G401 (cell line): ENCODE data around the gene FUT1. TPM values are rescaled to one million over a fixed set of nuclear protein-coding genes. Genes with fewer than 3 reads are reported as not detected.
A peak's percentile ranks its signal among the peaks of the same experiment; 100 is the strongest.
"Not testable (repeated sequence)": the region's sequence is repeated elsewhere in the genome, so short reads cannot be mapped to it uniquely, and the experiment has no call there.

Experiments used
- DNase-seq: peaks from one replicate; pipeline ENCODE4 v3.0.0-alpha.2; 2015; ENCODE audit warnings: low spot score
- in situ Hi-C: cut with HindIII; loops from 2 replicates; pipeline ENCODE4 v1.10.0; 2016; ENCODE audit warnings: low sequenced_read_pairs, mixed read lengths
- total RNA-seq: library from RNA; depleted of rRNA; stranded (reverse); fragments of >200 nt; shearing (Covaris generic); gene quantifications from 2 replicates; pipeline ENCODE4 v1.2.3, GENCODE V29; 2014

Gene FUT1
- total RNA-seq, 1 experiment from 2014 or later, result not detected

DNA sequence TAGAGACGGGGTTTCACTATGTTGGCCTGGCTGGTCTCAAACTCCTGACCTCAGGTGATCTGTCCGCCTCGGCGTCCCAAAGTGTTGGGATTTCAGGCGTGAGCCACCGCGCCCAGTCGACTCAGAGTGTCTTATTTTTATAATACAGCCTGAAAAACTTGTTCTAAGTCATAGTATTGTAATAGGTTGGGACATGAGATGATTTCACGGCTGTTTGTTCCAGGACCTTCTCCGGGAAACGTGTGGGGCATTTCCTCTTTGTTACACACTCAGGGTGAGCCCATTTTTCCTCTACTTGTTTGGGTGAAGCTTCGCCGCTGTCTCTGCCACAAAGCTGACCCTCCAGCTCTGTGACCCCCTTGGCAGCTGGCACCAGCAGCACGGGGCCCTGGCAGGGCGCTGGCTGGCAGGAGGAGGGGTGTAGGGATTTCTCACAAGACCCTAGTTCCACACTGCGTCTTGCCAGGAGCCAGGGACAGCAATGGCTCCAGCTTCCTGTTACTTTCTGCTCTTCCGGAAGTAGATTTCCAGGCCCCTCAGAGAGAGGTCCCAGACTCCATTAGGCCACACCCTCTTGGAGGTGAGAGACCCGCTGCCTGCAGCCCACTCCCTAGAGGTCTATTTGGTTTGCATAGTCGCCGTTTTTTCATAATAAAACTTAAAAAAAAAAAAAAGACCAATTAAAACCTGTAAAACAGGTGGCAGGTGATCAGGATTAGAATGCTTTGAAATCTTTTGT, 18.5 kb upstream of the FUT1 start:
- no peak for DNase-seq
- in situ Hi-C loops, result no loop called here

DNA sequence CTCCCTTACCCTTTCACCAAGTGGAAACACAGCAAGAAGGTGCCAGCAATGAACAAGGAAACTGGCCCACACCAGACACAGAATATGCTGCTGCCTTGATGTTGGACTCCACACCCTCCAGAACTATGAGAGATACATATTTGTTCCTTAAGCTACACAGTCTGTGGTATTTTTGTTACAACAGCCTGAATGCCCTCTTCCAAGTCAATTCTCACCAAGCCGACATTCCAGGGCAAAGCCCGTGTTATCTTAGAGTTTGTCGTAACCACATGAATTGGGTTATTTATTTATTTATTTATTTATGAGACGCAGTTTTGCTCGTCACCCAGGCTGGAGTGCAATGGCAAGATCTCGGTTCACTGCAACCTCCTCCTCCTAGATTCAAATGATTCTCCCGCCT, 17.8 kb upstream of the FUT1 start:
- DNase-seq, result no peak
- in situ Hi-C loops, result no loop called here

DNA sequence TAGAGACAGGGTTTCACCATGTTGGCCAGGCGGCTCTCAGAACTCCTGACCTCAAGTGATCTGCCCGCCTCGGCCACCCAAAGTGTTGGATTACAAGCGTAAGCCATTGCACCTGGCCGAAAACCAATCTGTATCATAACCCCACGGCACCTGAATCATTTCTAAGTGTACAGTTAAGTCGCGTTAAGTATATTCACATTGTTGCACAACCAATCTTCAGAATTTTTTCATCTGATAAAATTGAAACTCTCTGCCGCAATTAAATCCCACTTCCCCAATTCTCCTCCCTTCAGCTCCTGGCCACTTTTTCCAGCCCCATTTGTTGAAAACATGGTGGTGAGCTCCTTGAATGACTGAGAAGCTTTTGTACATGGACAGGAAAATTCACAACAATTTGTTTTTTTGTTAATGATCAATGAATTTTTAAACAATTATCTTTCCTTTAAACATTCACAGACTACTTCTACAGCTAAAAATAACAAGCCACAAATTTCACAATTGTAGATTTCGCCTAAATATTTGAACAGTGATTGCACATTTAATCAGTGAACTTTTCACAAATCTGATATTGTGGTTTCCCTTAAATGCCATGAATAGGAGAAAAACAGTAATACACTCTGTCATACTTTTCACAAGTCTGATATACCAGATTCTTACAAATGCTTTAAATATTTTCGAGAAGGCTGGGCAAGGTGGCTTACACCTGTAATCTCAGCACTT, 16.7 kb upstream of the FUT1 start:
- in situ Hi-C loops, result no loop called here
- no peak for DNase-seq

DNA sequence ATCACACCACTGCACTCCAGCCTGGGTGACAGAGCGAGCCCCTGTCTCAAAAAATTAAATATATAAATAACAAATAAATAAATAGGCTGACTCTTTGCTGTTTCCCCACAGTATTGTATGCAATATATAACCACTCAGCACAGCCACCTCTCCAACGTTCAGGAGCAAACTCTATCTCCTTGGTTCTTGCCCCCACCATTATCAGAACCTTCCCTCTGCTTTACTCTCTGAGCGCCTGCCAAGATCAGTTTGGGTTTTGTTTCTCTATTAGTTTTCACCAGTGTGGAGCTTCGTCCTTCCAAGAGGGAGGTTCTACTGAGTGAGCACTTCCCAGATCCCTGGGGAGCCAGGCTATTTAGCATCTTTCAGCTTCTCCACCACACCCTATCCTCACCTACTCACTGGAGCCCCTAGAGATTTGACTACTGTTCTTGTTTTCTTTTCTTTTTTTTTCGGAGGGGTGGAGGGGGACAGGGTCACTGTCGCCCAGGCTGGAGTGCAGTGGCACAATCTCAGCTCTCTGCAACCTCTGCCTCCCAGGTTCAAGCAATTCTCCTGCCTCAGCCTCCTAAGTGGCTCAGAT, 15.8 kb upstream of the FUT1 start:
- in situ Hi-C loops, DNase-seq: not testable (repeated sequence)

DNA sequence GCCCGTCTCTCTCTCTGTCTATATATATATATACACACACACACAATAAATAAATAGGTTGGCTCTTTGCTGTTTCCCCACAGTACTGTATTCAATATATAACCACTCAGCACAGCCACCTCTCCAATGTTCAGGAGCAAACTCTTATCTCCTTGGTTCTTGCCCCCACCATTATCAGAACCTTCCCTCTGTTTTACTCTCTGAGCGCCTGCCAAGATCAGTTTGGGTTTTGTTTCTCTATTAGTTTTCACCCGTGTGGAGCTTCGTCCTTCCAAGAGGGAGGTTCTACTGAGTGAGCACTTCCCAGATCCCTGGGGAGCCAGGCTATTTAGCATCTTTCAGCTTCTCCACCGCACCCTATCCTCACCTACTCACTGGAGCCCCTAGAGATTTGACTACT, 13.4 kb upstream of the FUT1 start:
- in situ Hi-C loops, DNase-seq: not testable (repeated sequence)

DNA sequence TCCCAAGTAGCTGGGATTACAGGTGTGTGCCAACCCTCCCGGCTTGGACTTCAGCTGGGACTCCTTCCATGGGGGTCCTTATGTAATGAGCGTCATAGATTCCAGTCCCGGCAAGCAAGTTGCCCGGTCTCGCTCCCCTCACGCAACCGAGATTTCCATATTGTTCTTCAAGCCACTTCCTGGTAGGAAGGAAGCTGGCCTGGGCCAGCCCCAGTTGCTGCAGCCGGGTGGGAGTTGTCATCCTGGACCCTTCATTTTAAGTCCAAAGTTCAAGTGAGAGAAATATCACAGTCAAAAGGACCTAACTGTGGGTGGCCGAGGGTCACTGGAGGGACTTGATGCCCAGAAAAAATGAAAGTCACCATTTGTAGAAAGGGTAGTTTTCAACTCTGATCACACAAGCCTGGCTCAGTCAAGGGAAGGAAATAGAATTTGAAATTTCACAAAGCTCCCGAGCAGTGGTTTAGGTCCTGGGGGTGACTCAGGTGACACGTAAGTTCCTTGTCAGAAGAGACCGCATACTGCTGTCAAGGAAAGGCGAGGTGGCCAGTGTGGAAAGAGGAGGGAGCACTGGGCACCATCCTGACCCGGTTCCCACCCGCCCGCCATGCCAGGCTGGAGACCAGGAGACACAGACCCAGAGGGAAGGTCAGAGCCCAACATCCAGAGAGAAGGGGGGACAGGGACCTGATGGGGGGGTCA, 8.2 kb upstream of the FUT1 start:
- no peak for DNase-seq
- in situ Hi-C loops, result no loop called here

DNA sequence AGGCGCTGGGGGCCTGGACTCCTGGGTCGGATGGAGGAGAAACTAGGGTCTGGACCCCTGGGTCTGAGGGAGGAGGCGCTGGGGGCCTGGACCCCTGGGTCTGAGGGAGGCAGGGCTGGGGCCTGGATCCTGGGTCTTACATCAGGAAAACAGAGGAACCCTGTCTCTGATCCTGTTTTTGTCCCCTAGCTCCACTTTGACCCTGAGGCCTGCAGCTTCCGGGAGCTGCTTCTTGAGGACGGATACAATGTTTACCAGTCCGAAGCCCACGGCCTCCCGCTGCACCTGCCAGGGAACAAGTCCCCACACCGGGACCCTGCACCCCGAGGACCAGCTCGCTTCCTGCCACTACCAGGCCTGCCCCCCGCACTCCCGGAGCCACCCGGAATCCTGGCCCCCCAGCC, 5.3 kb upstream of the FUT1 start:
- DNase-seq, result no peak
- in situ Hi-C loops, result no loop called here

DNA sequence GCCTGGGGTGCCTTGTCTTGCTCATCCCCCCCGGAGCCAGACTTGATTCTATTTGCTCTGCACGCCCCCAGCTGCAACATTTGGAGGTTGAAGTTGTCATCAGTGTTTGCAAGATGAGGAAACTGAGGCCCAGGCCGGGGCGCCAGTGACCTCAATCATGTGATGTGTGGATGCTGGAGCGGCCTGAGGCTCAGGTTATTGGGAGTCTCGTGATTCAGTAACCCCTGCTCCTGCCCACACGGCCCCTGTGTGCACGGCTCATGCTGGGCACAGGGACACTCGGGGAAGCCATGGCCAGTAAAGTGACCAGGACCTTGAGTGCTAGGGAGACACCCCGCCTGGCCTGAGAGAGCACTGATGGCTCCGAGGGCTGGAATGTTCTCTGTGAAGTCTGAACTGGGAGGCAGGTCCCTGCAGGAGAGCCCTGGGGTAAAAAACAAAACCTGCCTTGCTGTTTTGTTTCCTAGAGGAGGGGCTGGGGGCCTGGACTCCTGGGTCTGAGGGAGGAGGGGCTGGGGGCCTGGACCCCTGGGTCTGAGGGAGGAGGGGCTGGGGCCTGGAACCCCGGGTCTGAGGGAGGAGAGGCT, 4.7 kb upstream of the FUT1 start:
- no peak for DNase-seq

DNA sequence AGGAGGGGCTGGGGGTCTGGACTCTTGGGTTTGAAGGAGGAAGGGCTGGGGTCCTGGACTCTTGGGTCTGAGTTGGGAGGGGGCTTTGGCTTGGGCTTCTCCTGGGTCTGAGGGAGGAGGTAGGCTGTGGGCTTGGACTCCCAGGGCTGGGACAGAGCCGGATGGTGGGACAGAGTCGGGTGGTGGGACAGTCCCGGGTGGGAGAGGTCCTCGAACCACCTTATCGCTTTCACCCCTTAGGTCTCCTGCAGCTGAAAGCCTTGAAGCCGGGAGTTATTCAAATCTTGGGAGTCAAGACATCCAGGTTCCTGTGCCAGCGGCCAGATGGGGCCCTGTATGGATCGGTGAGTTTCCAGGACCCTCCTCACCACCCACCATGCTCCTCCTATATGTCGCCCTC, 4.2 kb upstream of the FUT1 start:
- DNase-seq, result no peak
- in situ Hi-C loops, result no loop called here

More for the DNA sequence above, 4.7 kb upstream of the FUT1 start:
- in situ Hi-C loops, result no loop called here

DNA sequence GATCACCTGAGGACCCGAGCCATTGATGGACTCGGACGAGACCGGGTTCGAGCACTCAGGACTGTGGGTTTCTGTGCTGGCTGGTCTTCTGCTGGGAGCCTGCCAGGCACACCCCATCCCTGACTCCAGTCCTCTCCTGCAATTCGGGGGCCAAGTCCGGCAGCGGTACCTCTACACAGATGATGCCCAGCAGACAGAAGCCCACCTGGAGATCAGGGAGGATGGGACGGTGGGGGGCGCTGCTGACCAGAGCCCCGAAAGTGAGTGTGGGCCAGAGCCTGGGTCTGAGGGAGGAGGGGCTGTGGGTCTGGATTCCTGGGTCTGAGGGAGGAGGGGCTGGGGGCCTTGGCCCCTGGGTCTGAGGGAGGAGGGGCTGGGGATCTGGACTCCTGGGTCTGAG, 3.8 kb upstream of the FUT1 start:
- DNase-seq, result no peak
- in situ Hi-C loops, result no loop called here

DNA sequence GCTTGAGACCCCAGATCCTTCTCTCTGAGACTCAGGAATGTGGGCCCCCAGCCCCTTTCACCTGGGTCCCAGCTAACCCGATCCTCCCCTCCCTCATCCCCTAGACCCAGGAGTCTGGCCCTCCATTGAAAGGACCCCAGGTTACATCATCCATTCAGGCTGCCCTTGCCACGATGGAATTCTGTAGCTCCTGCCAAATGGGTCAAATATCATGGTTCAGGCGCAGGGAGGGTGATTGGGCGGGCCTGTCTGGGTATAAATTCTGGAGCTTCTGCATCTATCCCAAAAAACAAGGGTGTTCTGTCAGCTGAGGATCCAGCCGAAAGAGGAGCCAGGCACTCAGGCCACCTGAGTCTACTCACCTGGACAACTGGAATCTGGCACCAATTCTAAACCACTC, 3.3 kb upstream of the FUT1 start:
- no peak for DNase-seq
- in situ Hi-C loops, result no loop called here

DNA sequence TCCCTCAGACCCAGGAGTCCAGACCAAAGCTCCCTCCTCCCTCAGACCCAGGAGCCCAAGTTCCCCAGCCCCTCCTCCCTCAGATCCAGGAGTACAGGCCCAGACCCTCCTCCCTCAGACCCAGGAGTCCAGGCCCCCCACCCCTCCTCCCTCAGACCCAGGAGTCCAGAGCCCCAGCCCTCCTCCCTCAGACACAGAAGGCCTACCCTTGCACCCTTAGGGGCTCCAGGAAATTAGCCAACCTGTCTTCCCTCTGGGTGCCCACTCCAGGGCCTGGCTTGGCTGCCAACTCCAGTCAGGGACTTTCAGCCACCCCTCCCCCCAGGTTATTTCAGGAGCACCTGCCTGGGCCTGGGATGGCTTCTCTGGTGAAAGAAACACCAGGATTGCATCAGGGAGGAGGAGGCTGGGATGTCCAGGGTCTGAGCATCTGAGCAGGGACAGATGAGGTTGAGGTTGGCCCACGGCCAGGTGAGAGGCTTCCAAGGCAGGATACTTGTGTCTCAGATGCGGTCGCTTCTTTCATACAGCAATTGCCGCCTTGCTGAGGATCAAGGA, 2.7 kb upstream of the FUT1 start, which contains the start of gene FGF21:
Gene FGF21 (plus strand): TSS at position 441 of the 558 bp plus-strand sequence. CDS start 713 bp downstream, outside the sequence.
- in situ Hi-C loops, result no loop called here
- DNase-seq, result no peak

DNA sequence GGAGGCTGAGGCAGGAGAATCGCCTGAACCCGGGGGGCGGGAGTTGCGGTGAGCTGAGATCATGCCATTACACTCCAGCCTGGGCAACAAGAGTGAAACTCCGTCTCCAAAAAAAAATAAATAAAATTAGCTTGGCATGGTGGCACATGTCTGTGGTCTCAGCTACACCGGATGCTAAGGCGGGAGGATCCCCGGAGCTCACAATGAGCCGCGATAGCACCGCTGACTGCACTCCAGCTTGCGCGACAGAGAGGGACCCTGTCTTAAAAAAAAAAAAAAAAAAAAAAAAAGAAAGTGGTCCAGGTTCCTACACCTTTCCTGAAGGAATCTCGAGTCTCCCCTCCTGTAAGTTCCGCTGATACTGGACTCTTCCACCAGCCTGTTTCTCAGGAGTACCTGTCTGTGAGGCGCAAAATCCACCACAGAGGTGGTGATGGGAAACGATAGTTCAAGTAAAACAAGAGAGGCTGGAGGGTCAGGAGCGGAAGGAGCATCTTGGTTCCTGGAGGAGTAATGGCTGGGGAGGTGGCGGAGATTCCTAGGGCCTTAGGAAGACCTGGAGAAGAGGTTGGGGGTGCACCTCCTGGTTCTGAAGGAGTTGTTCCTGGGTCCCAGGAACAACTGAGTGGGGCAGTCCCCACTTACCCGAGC, 471 bp downstream of the FUT1 start:
- peak; percentile 54 for DNase-seq
- in situ Hi-C loops, result no loop called here

DNA sequence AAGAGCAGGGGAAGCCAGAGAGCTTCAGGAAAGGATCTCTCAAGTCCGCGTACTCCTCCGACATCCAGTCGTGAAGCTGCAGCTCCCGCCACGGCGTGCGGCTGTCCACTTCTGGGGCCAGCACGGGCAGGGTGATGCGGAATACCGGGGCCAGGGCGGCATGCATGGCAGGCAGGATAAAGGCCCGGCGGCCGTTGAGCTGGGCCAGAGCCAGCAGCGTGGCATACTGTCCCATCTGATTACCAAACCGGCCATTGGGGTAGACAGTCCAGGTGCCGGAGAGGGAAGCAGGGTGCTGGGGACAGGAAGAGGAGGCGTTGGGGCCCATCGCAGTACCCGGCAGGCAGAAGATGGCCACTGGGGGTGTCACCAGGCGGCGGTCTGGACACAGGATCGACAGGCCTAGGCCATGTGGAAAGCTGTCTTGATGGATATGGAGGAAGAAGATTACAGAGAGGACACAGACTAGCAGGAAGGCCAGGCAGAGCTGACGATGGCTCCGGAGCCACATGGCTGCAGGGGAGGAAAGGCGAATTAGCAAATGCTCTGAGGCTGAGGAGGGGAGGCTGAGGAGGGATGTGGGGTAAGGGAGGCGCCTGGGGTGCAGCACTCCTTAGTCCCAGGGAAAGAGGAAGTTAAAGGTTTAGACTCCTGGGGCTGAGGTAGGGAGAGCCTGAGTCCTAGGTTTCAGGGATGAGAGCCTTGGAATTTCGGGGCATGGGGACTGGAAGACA, 1.5 kb downstream of the FUT1 start:
- in situ Hi-C loops, result no loop called here
- no peak for DNase-seq

DNA sequence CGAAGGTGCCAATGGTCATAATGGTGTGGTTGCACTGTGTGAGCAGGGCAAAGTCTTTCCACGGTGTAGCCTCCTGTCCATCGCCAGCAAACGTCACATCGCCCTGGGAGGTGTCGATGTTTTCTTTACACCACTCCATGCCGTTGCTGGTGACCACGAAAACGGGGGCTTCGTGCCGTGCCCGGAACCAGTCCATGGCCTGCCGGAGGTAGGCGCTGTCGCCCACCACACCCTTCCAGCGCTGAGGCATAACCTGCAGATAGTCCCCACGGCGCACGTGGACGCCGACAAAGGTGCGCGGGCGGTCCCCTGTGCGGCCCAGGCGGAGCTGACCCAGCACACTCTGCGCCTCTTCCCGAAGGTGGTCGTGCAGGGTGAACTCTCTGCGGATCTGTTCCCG, 2.1 kb downstream of the FUT1 start:
- no peak for DNase-seq
- in situ Hi-C loops, result no loop called here

DNA sequence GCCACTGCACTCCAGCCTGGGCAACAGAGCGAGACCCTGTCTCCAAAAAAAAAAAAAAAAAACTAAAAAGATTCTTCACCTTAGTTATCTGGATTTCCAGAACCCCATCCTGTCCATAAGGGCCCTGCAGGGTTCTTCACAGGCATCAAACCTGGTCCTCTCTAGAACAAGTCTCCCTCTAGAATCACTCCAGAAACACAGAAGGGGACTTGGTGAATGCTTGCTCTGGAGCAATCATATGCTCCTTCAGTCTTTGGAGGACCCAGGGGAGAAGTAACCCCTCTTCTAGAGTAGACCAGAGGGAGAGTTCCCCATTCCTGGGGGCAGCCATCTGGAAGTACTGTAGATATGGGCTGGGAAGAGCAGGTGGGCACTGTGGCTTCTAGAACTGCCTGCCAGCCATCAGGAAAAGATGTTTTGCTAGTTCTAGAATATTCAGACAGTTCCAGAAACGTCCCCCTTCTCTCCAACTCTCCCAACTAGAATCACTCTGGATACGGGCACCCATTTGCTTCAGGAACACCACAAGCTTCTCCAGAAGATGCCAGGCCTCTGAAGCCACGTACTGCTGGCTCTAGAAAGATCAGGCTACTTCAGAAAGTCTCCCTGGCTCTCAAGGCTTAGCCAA, 2.8 kb downstream of the FUT1 start:
- in situ Hi-C loops, result no loop called here
- no peak for DNase-seq

DNA sequence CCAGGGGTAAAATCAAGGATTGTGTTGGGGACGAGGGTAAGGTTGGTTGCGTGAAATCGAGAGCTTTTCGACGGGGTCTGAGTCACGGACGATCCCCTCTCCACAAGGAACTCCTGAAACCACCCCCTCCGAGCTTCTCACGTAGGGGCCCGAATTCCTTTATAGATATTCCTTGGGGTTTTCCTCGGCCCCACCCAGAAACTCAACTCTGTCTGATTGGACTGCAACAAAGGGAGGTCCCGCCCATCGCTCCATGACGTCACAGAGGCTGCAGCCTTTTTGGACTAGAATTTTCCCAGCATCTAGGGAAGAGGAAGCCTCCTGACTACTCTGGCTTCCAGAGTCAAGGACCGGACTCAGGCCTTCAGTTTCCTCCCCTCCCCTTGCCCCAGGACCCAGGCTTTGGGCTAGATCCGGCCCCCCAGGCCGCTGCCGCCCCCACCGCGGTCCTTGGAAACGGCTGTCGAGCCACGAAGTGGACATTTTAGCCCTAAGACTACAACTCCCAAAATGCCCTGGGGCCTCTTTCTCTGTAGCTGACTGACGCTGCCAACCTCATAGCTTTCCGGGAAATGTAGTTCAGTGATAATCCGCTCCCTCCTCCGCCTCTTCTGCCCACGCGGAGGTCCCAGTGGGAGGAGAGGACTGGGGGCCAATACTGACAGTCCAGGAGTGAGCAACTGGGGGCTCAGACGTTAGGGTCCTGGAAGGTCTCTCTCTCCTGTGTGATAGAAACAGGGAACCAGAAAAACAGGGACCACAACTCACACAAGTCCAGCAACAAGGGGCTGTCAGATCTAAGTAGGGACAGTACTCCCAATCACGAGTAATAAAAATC, 5.5 kb downstream of the FUT1 start, which contains the start of gene IZUMO1:
Gene IZUMO1 (minus strand): TSS at position 172 of the 838 bp plus-strand sequence. CDS start 1,050 bp downstream, outside the sequence.
- in situ Hi-C loops, result no loop called here
- DNase-seq, result peak; percentile 96
